Cardiac muscle cell (in vitro differentiated cells and primary cell): ENCODE measurements around the gene PIEZO1. TPM values are rescaled to one million over a fixed set of nuclear protein-coding genes. Genes with fewer than 3 reads are reported as not detected.

Experiments
- DNase-seq, 2 donors: peaks; one replicate each; pipeline versions ENCODE4 v3.0.0 to v3.0.0-alpha.2; 2010 to 2017; ENCODE audit warnings: low read depth in 1 of 2, low spot score in 1 of 2
- H3K27ac ChIP-seq: fragments of 200-600 bp; sonication (generic); 2 replicates; pipeline ENCODE4 v1.5.1; 2016
- H3K27me3 ChIP-seq: fragments of 200-600 bp; sonication (generic); 2 replicates; pipeline ENCODE4 v1.6.0; 2016; ENCODE audit warnings: control low read depth
- H3K36me3 ChIP-seq: fragments of 200-600 bp; sonication (generic); 2 replicates; pipeline ENCODE4 v1.5.1; 2016; ENCODE audit warnings: control low read depth
- H3K4me1 ChIP-seq: fragments of 200-600 bp; sonication (generic); 2 replicates; pipeline ENCODE4 v1.8.1; 2017; ENCODE audit warnings: low read depth, mild to moderate bottlenecking, mixed run types
- H3K4me3 ChIP-seq: fragments of 200-600 bp; sonication (generic); 2 replicates; pipeline ENCODE4 v1.5.1; 2016; ENCODE audit warnings: mild to moderate bottlenecking
- H3K9me3 ChIP-seq: fragments of 200-600 bp; sonication (generic); 2 replicates; pipeline ENCODE4 v1.5.1; 2017; ENCODE audit warnings: low read depth, mild to moderate bottlenecking, control low read depth
- polyA plus RNA-seq: library from polyadenylated mRNA; unstranded; fragments of >200 nt; fragmentation: Nextera tagmentation; extraction: Ambion mirVana; gene quantifications from 2 replicates; pipeline ENCODE4 v1.2.1, GENCODE V29; 2016
- total RNA-seq: library from RNA; depleted of rRNA; stranded (reverse); fragments of >200 nt; gene quantifications from 2 replicates; pipeline ENCODE4 v1.2.3, GENCODE V29; 2016
- TF ChIP-seq, protein P1 (sequence below): IDR thresholded peaks from 2 replicates; pipeline ENCODE4 v1.5.1; 2012; ENCODE audit warnings: low read depth, mild to moderate bottlenecking, low read length

The PIEZO1 gene
- total and polyA plus RNA-seq, 2 experiments from 2014 or later = 32.7 to 121 TPM

DNA sequence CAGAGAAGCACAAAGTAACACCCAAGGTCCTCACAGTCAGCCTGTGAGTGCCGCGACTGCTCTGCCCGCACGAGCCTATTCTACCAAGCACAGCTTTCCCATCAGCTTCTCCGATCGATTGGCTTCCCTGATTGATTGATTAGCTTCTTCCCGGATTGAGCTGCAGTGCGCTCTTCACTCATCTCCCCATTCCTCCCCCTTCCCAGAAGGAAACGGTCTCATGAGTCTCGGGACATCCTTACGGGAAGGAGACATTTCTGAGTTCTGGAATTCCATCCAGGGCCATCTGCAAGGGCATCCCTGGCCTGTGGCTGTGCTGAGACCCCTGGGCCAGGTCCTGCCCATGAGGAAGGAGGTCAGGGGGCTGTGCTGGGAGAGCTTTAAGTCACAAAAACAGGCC, 18.0 kb downstream of the PIEZO1 start:
- no peaks in the 10 kb centered on the region for H3K36me3 ChIP-seq
- DNase-seq = no peak
- TF ChIP-seq, protein P1, sequence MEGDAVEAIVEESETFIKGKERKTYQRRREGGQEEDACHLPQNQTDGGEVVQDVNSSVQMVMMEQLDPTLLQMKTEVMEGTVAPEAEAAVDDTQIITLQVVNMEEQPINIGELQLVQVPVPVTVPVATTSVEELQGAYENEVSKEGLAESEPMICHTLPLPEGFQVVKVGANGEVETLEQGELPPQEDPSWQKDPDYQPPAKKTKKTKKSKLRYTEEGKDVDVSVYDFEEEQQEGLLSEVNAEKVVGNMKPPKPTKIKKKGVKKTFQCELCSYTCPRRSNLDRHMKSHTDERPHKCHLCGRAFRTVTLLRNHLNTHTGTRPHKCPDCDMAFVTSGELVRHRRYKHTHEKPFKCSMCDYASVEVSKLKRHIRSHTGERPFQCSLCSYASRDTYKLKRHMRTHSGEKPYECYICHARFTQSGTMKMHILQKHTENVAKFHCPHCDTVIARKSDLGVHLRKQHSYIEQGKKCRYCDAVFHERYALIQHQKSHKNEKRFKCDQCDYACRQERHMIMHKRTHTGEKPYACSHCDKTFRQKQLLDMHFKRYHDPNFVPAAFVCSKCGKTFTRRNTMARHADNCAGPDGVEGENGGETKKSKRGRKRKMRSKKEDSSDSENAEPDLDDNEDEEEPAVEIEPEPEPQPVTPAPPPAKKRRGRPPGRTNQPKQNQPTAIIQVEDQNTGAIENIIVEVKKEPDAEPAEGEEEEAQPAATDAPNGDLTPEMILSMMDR = no peak
- peak overlapping the region; percentile 83 for H3K27ac ChIP-seq
- no peaks in the 10 kb centered on the region for H3K27me3 ChIP-seq
- peaks cover 68% of the 10 kb centered on the region for H3K4me1 ChIP-seq
- H3K4me3 ChIP-seq = no peak overlapping the region
- no peaks in the 10 kb centered on the region for H3K9me3 ChIP-seq

DNA sequence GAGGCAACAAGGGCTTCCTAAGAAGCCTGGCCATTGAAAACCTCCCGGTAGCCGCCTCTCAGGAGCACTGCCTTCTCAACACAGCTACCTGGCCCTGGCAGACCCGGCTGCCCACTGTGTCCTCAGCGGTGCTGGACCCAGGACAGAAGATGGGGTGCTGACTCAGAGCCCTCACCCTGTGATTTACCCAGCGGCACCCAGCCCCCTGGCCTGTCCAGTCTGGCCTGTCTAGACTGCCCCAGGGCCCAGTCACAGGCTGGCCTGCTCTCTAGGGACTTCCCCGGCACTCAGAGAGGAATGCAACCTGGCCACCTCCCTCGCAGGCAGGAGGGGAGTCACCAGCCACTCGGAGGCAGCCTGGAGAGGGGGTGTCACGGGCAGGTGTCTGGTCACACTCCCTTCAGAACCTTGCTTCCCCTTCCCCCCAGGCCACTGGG, 20.1 kb downstream of the PIEZO1 start:
- H3K4me1 ChIP-seq = peaks cover 60% of the 10 kb centered on the region
- no peaks in the 10 kb centered on the region for H3K36me3 ChIP-seq
- peak in 1 of 2 donors; percentile 52 for DNase-seq
- H3K4me3 ChIP-seq = no peak overlapping the region
- no peaks in the 10 kb centered on the region for H3K27me3 ChIP-seq
- TF ChIP-seq, protein P1 = no peak
- peak overlapping the region; percentile 12 for H3K27ac ChIP-seq
- no peaks in the 10 kb centered on the region for H3K9me3 ChIP-seq

DNA sequence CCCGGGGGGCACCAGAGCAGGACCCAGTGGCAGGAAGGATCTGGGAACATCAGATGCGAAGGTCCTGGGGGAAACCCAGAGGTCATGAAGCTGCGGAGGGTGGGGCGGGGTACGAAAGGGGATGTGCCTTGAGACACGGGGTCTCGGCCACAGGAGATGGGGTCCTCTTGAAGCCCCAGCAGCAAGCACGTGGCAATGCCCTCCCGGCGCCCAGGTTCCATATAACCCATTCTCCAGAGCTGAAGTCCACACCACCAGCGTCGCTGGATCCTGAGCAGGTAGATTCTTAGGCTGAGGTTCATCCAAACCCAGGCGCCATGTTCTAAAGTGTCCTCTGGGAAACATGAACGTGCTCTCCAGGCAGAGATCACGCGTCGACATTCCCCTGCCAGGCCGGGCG, 20.9 kb downstream of the PIEZO1 start:
- H3K27ac ChIP-seq = peak overlapping the region; percentile 85
- no peak overlapping the region for H3K4me3 ChIP-seq
- DNase-seq = no peak
- peaks cover 57% of the 10 kb centered on the region for H3K4me1 ChIP-seq
- TF ChIP-seq, protein P1 = no peak
- no peaks in the 10 kb centered on the region for H3K27me3 ChIP-seq
- H3K36me3 ChIP-seq = no peaks in the 10 kb centered on the region
- no peaks in the 10 kb centered on the region for H3K9me3 ChIP-seq

DNA sequence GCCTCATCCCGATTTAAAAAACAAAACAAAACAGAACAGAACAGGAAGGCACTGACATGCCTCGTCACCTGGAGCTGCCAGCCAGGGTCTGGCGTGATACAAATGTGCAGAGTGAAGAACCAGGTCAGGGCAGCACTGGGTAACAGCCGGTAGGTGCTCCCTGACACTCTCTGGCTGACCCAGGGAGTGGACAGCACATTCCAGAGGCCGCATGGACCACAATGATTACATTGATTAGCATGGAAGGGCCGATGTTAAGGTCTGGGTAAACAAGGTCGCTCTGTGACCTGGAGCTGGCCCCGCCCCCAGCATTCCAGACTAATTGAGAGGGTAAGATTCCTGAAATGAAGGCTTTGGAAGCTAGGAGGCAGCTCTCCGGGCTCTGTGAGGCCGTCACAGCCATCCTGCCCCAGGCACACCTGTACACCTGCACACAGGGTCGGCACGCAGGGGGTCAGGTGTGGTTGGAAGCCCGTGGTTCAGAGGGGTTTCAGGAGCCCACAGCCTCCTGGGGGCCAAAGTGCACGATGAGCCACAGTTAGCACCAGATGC, 21.4 kb downstream of the PIEZO1 start:
- DNase-seq = peak in 1 of 2 donors; percentile 73
- peaks cover 57% of the 10 kb centered on the region for H3K4me1 ChIP-seq

DNA sequence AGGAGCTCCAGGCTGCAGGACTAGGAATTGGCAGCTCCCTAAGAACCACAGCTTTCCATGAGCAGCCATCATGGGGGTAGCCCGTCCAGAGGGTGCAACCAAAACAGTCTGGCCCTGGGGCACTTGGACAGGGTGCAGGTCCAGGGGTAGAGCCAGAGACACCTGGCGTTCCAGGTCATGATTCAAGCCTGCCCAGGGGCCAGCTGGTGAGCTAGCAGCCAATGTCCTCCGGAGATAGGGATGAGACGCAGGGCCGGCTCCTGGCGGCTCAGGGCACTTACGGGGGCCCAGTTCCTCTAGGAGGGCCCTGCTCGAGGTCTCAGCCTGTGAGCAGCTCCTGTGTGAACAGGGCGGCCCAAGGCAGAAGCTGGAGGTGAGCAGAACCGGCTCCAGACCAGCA, 22.1 kb downstream of the PIEZO1 start:
- Histone ChIP-seq H3K4me1 (peaks cover 55% of the 10 kb centered on the region), H3K27me3 (no peaks in the 10 kb centered on the region), H3K27ac (peak overlapping the region; percentile 85), H3K4me3 (no peak overlapping the region), H3K36me3 (no peaks in the 10 kb centered on the region), H3K9me3 (no peaks in the 10 kb centered on the region)
- TF ChIP-seq, protein P1 = no peak
- DNase-seq = no peak

More for the DNA sequence above, 21.4 kb downstream of the PIEZO1 start:
- Histone ChIP-seq H3K36me3 (no peaks in the 10 kb centered on the region), H3K27me3 (no peaks in the 10 kb centered on the region), H3K27ac (peak overlapping the region; percentile 85), H3K4me3 (no peak overlapping the region), H3K9me3 (no peaks in the 10 kb centered on the region)
- TF ChIP-seq, protein P1 = no peak
